ENCODE data around the gene ADSL. TPM values are rescaled to one million over a fixed set of nuclear protein-coding genes. Genes with fewer than 3 reads are reported as not detected.

The ADSL gene
- total and polyA plus RNA-seq, 5 donors from 2014 or later: 66.5 to 134 (median 128) TPM

GRCh38 chr22:40322818-40323447 lies 23.4 kb upstream of the ADSL start:
- Histone ChIP-seq H3K36me3 (ENCODE audit: control insufficient read depth, insufficient read depth, low read length) (peaks cover 45% of the 10 kb centered on the region), H3K9me3 (ENCODE audit: control insufficient read depth in 2 of 2, low read length in 2 of 2) (no peaks in the 10 kb centered on the region), H3K27me3 (ENCODE audit: control insufficient read depth, insufficient read depth, low read length) (no peaks in the 10 kb centered on the region), H3K27ac (ENCODE audit: insufficient read depth, low read length, poor library complexity, severe bottlenecking) (peak overlapping the region; percentile 82), H3K4me1 (ENCODE audit: control insufficient read depth, insufficient read depth, low read length, poor library complexity, severe bottlenecking) (peaks cover 43% of the 10 kb centered on the region), H3K4me3 (ENCODE audit: low read depth, low read length) (no peak overlapping the region)
- H3K27me3 Mint-ChIP-seq: no peaks in the 10 kb centered on the region
- H3K36me3 Mint-ChIP-seq: peaks cover 42% of the 10 kb centered on the region
- peak overlapping the region; percentile 84 to 92 (median 85) for H3K27ac Mint-ChIP-seq
- peaks cover 22 to 69% (median 37%) of the 10 kb centered on the region in 4 donors for H3K4me1 Mint-ChIP-seq
- no peak for DNase-seq
- H3K9me3 Mint-ChIP-seq: peaks cover 0 to 2% (median 0%) of the 10 kb centered on the region in 7 donors
- no peak for ATAC-seq (ENCODE audit: low read depth in 2 of 2)
- H3K4me3 Mint-ChIP-seq: peak overlapping the region in 2 of 4 donors; percentile 29 to 78

GRCh38 chr22:40323681-40324171 lies 22.6 kb upstream of the ADSL start:
- peaks cover 0 to 2% (median 0%) of the 10 kb centered on the region in 7 donors for H3K9me3 Mint-ChIP-seq
- Histone ChIP-seq H3K9me3 (ENCODE audit: control insufficient read depth in 2 of 2, low read length in 2 of 2) (no peaks in the 10 kb centered on the region), H3K27ac (ENCODE audit: insufficient read depth, low read length, poor library complexity, severe bottlenecking) (peak overlapping the region; percentile 82), H3K36me3 (ENCODE audit: control insufficient read depth, insufficient read depth, low read length) (peaks cover 40% of the 10 kb centered on the region), H3K27me3 (ENCODE audit: control insufficient read depth, insufficient read depth, low read length) (no peaks in the 10 kb centered on the region), H3K4me3 (ENCODE audit: low read depth, low read length) (peak overlapping the region; percentile 70), H3K4me1 (ENCODE audit: control insufficient read depth, insufficient read depth, low read length, poor library complexity, severe bottlenecking) (peaks cover 50% of the 10 kb centered on the region)
- ATAC-seq (ENCODE audit: low read depth in 2 of 2) (peak; percentile 36 to 56), DNase-seq (peak in 2 of 3 donors; percentile 46 to 90)
- H3K4me3 Mint-ChIP-seq: peak overlapping the region; percentile 61 to 94 (median 82)
- H3K27me3 Mint-ChIP-seq: no peaks in the 10 kb centered on the region
- H3K36me3 Mint-ChIP-seq: peaks cover 40% of the 10 kb centered on the region
- peak overlapping the region; percentile 92 to 97 (median 94) for H3K27ac Mint-ChIP-seq
- peaks cover 27 to 77% (median 42%) of the 10 kb centered on the region in 4 donors for H3K4me1 Mint-ChIP-seq

- Mint-ChIP-seq H3K27me3 (no peaks in the 10 kb centered on the region), H3K36me3 (peaks cover 43% of the 10 kb centered on the region), H3K4me1 (peaks cover 27 to 87% (median 45%) of the 10 kb centered on the region in 4 donors), H3K27ac (peak overlapping the region; percentile 92 to 97 (median 94)), H3K9me3 (peaks cover 0 to 2% (median 0%) of the 10 kb centered on the region in 7 donors), H3K4me3 (peak overlapping the region; percentile 61 to 94 (median 82))
- peaks cover 59% of the 10 kb centered on the region for H3K4me1 ChIP-seq (ENCODE audit: control insufficient read depth, insufficient read depth, low read length, poor library complexity, severe bottlenecking)
- peak overlapping the region; percentile 82 for H3K27ac ChIP-seq (ENCODE audit: insufficient read depth, low read length, poor library complexity, severe bottlenecking)
- ATAC-seq (ENCODE audit: low read depth in 2 of 2) (peak; percentile 79 to 83), DNase-seq (peak; percentile 9 to 85 (median 82))
- peaks cover 35% of the 10 kb centered on the region for H3K36me3 ChIP-seq (ENCODE audit: control insufficient read depth, insufficient read depth, low read length)
- H3K27me3 ChIP-seq (ENCODE audit: control insufficient read depth, insufficient read depth, low read length): no peaks in the 10 kb centered on the region
- H3K9me3 ChIP-seq (ENCODE audit: control insufficient read depth in 2 of 2, low read length in 2 of 2): no peaks in the 10 kb centered on the region
- peak overlapping the region; percentile 70 for H3K4me3 ChIP-seq (ENCODE audit: low read depth, low read length)
Measured at GRCh38 chr22:40324468-40325305, 21.6 kb upstream of the ADSL start.

- peak overlapping the region; percentile 70 for H3K4me3 ChIP-seq (ENCODE audit: low read depth, low read length)
- H3K36me3 ChIP-seq (ENCODE audit: control insufficient read depth, insufficient read depth, low read length): peaks cover 34% of the 10 kb centered on the region
- peak overlapping the region; percentile 48 to 87 (median 70) for H3K4me3 Mint-ChIP-seq
- H3K9me3 ChIP-seq (ENCODE audit: control insufficient read depth in 2 of 2, low read length in 2 of 2): no peaks in the 10 kb centered on the region
- H3K4me1 ChIP-seq (ENCODE audit: control insufficient read depth, insufficient read depth, low read length, poor library complexity, severe bottlenecking): peaks cover 59% of the 10 kb centered on the region
- no peaks in the 10 kb centered on the region for H3K27me3 Mint-ChIP-seq
- ATAC-seq (ENCODE audit: low read depth in 2 of 2) (peak; percentile 46 to 59), DNase-seq (peak in 2 of 3 donors; percentile 7 to 34)
- H3K36me3 Mint-ChIP-seq: peaks cover 46% of the 10 kb centered on the region
- peaks cover 27 to 91% (median 47%) of the 10 kb centered on the region in 4 donors for H3K4me1 Mint-ChIP-seq
- H3K9me3 Mint-ChIP-seq: peaks cover 0 to 2% (median 0%) of the 10 kb centered on the region in 7 donors
- H3K27ac Mint-ChIP-seq: peak overlapping the region; percentile 92 to 97 (median 94)
- H3K27me3 ChIP-seq (ENCODE audit: control insufficient read depth, insufficient read depth, low read length): no peaks in the 10 kb centered on the region
- peak overlapping the region; percentile 82 for H3K27ac ChIP-seq (ENCODE audit: insufficient read depth, low read length, poor library complexity, severe bottlenecking)
Measured at GRCh38 chr22:40325315-40325714, 21.0 kb upstream of the ADSL start.

- no peak for ATAC-seq (ENCODE audit: low read depth in 2 of 2)
- peaks cover 27 to 97% (median 57%) of the 10 kb centered on the region in 4 donors for H3K4me1 Mint-ChIP-seq
- no peaks in the 10 kb centered on the region for H3K27me3 Mint-ChIP-seq
- H3K9me3 Mint-ChIP-seq: peaks cover 0 to 4% (median 0%) of the 10 kb centered on the region in 7 donors
- Histone ChIP-seq H3K36me3 (ENCODE audit: control insufficient read depth, insufficient read depth, low read length) (peaks cover 23% of the 10 kb centered on the region), H3K27ac (ENCODE audit: insufficient read depth, low read length, poor library complexity, severe bottlenecking) (peak overlapping the region; percentile 5), H3K27me3 (ENCODE audit: control insufficient read depth, insufficient read depth, low read length) (no peaks in the 10 kb centered on the region), H3K4me1 (ENCODE audit: control insufficient read depth, insufficient read depth, low read length, poor library complexity, severe bottlenecking) (peaks cover 68% of the 10 kb centered on the region), H3K4me3 (ENCODE audit: low read depth, low read length) (no peak overlapping the region), H3K9me3 (ENCODE audit: control insufficient read depth in 2 of 2, low read length in 2 of 2) (no peaks in the 10 kb centered on the region)
- DNase-seq: peak in 1 of 3 donors; percentile 27
- H3K27ac Mint-ChIP-seq: peak overlapping the region; percentile 75 to 92 (median 92)
- peak overlapping the region; percentile 26 to 70 (median 40) for H3K4me3 Mint-ChIP-seq
- peaks cover 37% of the 10 kb centered on the region for H3K36me3 Mint-ChIP-seq
Measured at GRCh38 chr22:40326905-40327735, 19.2 kb upstream of the ADSL start.

GRCh38 chr22:40328546-40329456 lies 17.5 kb upstream of the ADSL start:
- Histone ChIP-seq H3K4me1 (ENCODE audit: control insufficient read depth, insufficient read depth, low read length, poor library complexity, severe bottlenecking) (peaks cover 73% of the 10 kb centered on the region), H3K27ac (ENCODE audit: insufficient read depth, low read length, poor library complexity, severe bottlenecking) (no peak overlapping the region)

More at GRCh38 chr22:40328546-40329456, 17.5 kb upstream of the ADSL start:
- no peak overlapping the region for H3K4me3 ChIP-seq (ENCODE audit: low read depth, low read length)
- Mint-ChIP-seq H3K4me3 (peak overlapping the region in 1 of 4 donors; percentile 43), H3K27me3 (no peaks in the 10 kb centered on the region), H3K27ac (peak overlapping the region in 2 of 3 donors; percentile 75 to 92), H3K4me1 (peaks cover 31 to 98% (median 67%) of the 10 kb centered on the region in 4 donors), H3K36me3 (peaks cover 29% of the 10 kb centered on the region), H3K9me3 (peaks cover 0 to 4% (median 0%) of the 10 kb centered on the region in 7 donors)
- ATAC-seq (ENCODE audit: low read depth in 2 of 2) (no peak), DNase-seq (no peak)
- peaks cover 14% of the 10 kb centered on the region for H3K36me3 ChIP-seq (ENCODE audit: control insufficient read depth, insufficient read depth, low read length)
- H3K9me3 ChIP-seq (ENCODE audit: control insufficient read depth in 2 of 2, low read length in 2 of 2): no peaks in the 10 kb centered on the region
- H3K27me3 ChIP-seq (ENCODE audit: control insufficient read depth, insufficient read depth, low read length): no peaks in the 10 kb centered on the region
